ENCODE data around the gene CDCP2.

- TF ChIP-seq POLR2A (IDR thresholded peaks at IDR 0.05) (no peak), POLR2AphosphoS5 (IDR thresholded peaks at IDR 0.05) (no peak), CTCF (IDR thresholded peaks at IDR 0.05) (no peak), EP300 (IDR thresholded peaks at IDR 0.05) (no peak)
Measured at GRCh38 chr1:54174106-54174505, 21.3 kb upstream of the CDCP2 start.
